NT2/D1 (cell line): Measurements from ENCODE around the gene DOCK11.

ENCODE experiments used
- SUZ12 ChIP-seq: IDR thresholded peaks from 2 replicates; pipeline ENCODE4 v1.6.1; 2011; ENCODE audit not compliant: insufficient read length, insufficient read depth; ENCODE audit errors: extremely low read depth
- YY1 ChIP-seq: IDR thresholded peaks from 2 replicates; pipeline ENCODE4 v1.6.1; 2011; ENCODE audit not compliant: insufficient read length, insufficient read depth
- ZNF274 ChIP-seq: IDR thresholded peaks from 2 replicates; pipeline ENCODE4 v1.6.1; 2011; ENCODE audit warnings: mild to moderate bottlenecking, low read depth, low read length

GRCh38 chrX:118504581-118504980 lies 9.0 kb downstream of the DOCK11 start:
- TF ChIP-seq SUZ12: no peak
- no peak for TF ChIP-seq YY1
- TF ChIP-seq ZNF274: no peak
